IMR-90 (cell line): ENCODE results near the gene PRDM1.

Source experiments
- BHLHE40 ChIP-seq: fragments of 150-350 bp; IDR thresholded peaks from 2 replicates; pipeline ENCODE4 v1.6.1; 2016; ENCODE audit warnings: mild to moderate bottlenecking, low read depth, low read length
- CTCF ChIP-seq: conservative IDR thresholded peaks from 2 replicates; pipeline ENCODE4 v1.5.1; 2012; ENCODE audit warnings: mild to moderate bottlenecking, low read depth, low read length, improper control_type of control experiment
- ELK1 ChIP-seq: fragments of 150-350 bp; IDR thresholded peaks from 2 replicates; pipeline ENCODE4 v1.6.1; 2016; ENCODE audit warnings: low read depth, mild to moderate bottlenecking, low read length, moderate library complexity, borderline replicate concordance
- MAFK ChIP-seq: IDR thresholded peaks from 2 replicates; pipeline ENCODE4 v1.6.1; 2012; ENCODE audit warnings: low read depth, low read length, improper control_type of control experiment
- POLR2A ChIP-seq: IDR thresholded peaks from 2 replicates; pipeline ENCODE4 v1.6.1; 2012; ENCODE audit warnings: mild to moderate bottlenecking, low read depth, low read length
- RFX5 ChIP-seq: IDR thresholded peaks from 2 replicates; pipeline ENCODE4 v1.8.0; 2012; ENCODE audit warnings: low read depth, mild to moderate bottlenecking, low read length, moderate library complexity
- SMC3 ChIP-seq: fragments of 150-350 bp; IDR thresholded peaks from 2 replicates; pipeline ENCODE4 v1.6.1; 2016; ENCODE audit warnings: low read depth, mild to moderate bottlenecking, antibody characterized with exemption, low read length, moderate library complexity

- no peak for TF ChIP-seq CTCF
- no peak for TF ChIP-seq RFX5
- no peak for TF ChIP-seq POLR2A
- no peak for TF ChIP-seq ELK1
- TF ChIP-seq MAFK = no peak
- no peak for TF ChIP-seq SMC3
- no peak for TF ChIP-seq BHLHE40
Measured at GRCh38 chr6:106149472-106150069, 63.4 kb downstream of the PRDM1 start.
